Memory B cell (primary cell): ENCODE measurements around the gene FRS2.
A peak's percentile ranks its signal among the peaks of the same experiment; 100 is the strongest.

Experiments
- ATAC-seq: fragments of 150-1000 bp; cut with Tn5 transposase; 2 replicates; pipeline ENCODE4 v1.10.0; 2021; ENCODE audit warnings: low read depth, mild to moderate bottlenecking, moderate library complexity
- DNase-seq, 2 donors: peaks; one replicate each; pipeline ENCODE4 v3.0.0; 2022; ENCODE audit warnings: low spot score in 2 of 2
- H3K27ac Mint-ChIP-seq: one replicate; pipeline ENCODE4 v1.8.0; 2022; ENCODE audit warnings: mild to moderate bottlenecking, moderate library complexity, mixed read lengths
- H3K27me3 Mint-ChIP-seq: one replicate; pipeline ENCODE4 v1.8.0; 2022; ENCODE audit warnings: mixed read lengths
- H3K36me3 Mint-ChIP-seq: one replicate; pipeline ENCODE4 v1.8.0; 2022; ENCODE audit warnings: mild to moderate bottlenecking, mixed read lengths
- H3K4me1 Mint-ChIP-seq: one replicate; pipeline ENCODE4 v1.8.0; 2022; ENCODE audit warnings: mixed read lengths
- H3K4me3 Mint-ChIP-seq: one replicate; pipeline ENCODE4 v1.8.0; 2022; ENCODE audit warnings: mild to moderate bottlenecking, moderate library complexity, mixed read lengths
- H3K9me3 Mint-ChIP-seq: one replicate; pipeline ENCODE4 v1.8.0; 2022; ENCODE audit warnings: mixed read lengths

Gene FRS2

DNA sequence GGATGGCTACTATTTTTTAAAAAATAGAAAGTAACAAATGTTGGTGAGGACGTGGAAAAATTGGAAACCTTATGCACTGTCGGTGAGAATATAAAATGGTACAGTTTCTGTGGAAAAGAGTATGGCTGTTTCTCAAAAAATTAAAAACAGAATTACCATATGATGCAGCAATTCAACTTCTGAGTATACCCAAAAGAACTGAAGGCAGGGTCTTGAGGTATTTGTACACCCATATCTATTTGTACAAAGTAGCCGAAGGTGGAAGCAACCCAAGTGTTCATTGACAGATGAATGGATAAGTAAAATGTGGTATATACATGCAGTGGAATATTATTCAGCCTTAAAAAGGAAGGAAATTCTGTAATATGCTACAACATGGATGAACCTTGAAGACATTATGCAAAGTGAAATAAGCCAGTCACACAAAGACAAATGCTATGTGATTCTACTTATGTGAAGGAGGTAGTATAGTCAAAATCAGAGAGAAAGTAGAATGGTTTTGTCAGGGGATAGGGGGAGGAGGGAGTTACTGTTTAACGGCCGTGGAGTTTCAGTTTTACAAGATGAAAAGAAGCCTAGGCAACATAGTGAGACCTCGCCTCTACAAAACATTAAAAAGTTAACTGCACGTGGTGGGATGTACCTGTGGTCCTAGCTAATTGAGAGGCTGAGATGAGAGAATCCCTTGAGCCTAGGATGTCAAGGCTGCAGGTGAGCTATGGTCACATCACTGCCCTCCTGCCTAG, 76.7 kb downstream of the FRS2 start:
- Mint-ChIP-seq H3K4me1 (peaks cover 8% of the 10 kb centered on the region), H3K9me3 (peaks cover 5% of the 10 kb centered on the region), H3K27me3 (no peaks in the 10 kb centered on the region), H3K36me3 (peaks cover 17% of the 10 kb centered on the region), H3K27ac (no peak overlapping the region), H3K4me3 (no peak overlapping the region)
- no peak for ATAC-seq
- DNase-seq, result no peak

DNA sequence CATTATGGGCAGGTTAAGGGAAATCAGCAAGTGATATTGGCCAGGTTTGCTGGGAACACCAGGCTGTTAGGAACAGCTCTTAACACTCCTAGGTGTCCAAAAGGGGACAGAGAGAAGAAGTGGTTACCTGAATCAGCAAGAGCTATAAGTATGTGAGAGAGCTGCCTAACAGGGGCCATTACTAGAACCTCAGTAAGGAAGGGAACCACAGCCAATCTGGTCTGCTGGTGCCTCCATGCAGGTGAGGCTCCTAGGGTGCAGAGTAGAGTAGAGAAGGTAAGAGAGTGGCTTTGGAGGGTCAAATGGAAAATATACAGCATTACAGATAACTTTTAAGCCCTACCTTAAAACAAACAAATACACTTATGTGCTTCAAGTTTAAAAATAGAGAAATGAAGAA, 78.5 kb downstream of the FRS2 start:
- peaks cover 10% of the 10 kb centered on the region for H3K4me1 Mint-ChIP-seq
- no peak overlapping the region for H3K4me3 Mint-ChIP-seq
- no peaks in the 10 kb centered on the region for H3K27me3 Mint-ChIP-seq
- no peaks in the 10 kb centered on the region for H3K9me3 Mint-ChIP-seq
- ATAC-seq, result no peak
- DNase-seq, result no peak
- peak overlapping the region; percentile 43 for H3K27ac Mint-ChIP-seq
- H3K36me3 Mint-ChIP-seq, result peaks cover 12% of the 10 kb centered on the region

DNA sequence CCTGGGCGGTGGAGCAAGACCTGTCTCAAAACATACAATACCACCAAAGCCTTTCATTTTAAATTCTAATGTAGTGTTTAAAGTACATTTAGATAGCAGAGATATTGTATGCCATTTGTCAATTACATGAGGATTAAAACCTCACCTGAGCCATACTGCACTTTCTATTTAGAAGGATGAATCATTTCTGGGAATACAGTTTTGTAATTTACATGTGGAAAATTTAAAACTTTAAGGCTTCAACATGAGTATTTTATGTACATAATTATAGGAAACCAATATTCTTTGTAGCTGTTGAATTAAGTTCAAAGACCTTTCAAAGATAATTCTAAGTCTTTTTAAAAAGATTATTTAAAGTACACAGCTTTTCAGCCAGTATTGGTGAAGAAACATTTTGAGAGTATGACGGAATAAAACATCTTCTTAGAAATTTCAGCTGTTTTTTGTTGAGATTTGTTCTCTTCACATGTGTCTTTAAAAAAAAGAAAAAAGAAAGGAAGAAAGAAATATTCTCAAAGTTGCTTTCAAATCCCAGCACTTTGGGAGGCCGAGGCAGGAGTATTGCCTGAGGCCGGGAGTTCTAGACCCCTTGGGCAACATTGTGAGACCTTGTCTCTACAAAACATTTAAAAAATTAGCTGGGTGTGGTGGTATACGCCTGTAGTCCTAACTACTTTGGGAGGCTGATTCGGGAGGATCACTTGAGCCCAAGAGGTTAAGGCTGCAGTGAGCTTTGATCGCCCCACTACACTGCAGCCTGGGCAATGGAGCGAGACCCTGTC, 80.6 kb downstream of the FRS2 start:
- H3K27me3 Mint-ChIP-seq, result no peaks in the 10 kb centered on the region
- H3K27ac Mint-ChIP-seq, result no peak overlapping the region
- H3K4me3 Mint-ChIP-seq, result no peak overlapping the region
- no peak for DNase-seq
- H3K4me1 Mint-ChIP-seq, result peaks cover 10% of the 10 kb centered on the region
- peaks cover 8% of the 10 kb centered on the region for H3K36me3 Mint-ChIP-seq
- ATAC-seq, result no peak
- no peaks in the 10 kb centered on the region for H3K9me3 Mint-ChIP-seq

DNA sequence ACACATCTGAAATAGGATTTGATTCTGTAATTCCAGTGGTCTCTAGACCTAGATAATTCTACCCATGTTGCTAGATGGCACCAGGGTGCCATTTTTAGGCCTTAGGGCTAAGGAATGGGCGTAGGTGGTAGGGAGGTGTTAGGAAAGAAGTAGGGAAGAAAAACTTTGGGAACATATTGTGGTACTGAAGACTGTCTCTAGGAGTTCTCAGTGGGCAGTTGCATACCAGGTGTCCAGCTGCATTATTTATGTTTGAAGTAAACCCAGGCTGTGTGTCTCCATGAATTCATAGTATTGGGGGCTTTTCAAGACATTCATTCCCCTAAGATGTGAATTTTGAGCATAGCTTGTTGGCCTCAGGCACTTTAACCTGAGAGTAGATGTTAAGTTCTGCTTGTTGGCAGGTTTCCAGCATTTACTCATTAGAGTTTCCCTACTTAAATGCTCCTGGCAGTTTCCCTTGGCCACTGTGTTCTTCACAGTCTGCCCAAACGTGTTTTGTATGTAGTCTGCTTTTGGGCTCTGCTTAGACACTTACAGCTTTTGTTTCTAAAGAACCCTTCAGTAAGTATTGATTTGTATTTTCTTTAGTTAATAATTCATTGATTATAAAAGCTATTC, 83.5 kb downstream of the FRS2 start:
- H3K27me3 Mint-ChIP-seq, result no peaks in the 10 kb centered on the region
- no peak overlapping the region for H3K27ac Mint-ChIP-seq
- no peak for ATAC-seq
- H3K36me3 Mint-ChIP-seq, result peaks cover 3% of the 10 kb centered on the region
- no peaks in the 10 kb centered on the region for H3K9me3 Mint-ChIP-seq
- no peak for DNase-seq
- H3K4me3 Mint-ChIP-seq, result no peak overlapping the region
- peaks cover 7% of the 10 kb centered on the region for H3K4me1 Mint-ChIP-seq

DNA sequence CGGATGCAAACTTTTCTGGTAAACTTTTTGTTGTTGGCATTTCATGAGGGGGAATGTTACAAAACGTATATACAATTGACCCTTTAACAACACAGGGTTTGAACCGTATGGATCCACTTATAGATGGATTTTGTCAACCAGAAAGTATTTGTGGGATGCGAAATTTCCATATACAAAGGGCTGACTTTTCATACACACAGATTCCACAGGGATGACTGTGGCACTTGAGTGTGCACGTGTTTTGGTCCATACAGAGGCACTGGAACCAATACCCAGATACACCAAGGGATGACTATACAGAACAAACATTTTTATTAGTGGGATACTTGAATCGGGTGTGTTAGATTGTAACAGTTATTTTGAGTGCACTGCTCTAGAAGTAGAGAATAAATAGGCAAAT, 85.3 kb downstream of the FRS2 start:
- no peak for DNase-seq
- Mint-ChIP-seq H3K27ac (no peak overlapping the region), H3K9me3 (no peaks in the 10 kb centered on the region), H3K36me3 (no peaks in the 10 kb centered on the region), H3K27me3 (no peaks in the 10 kb centered on the region), H3K4me3 (no peak overlapping the region), H3K4me1 (peaks cover 4% of the 10 kb centered on the region)
- ATAC-seq, result no peak

DNA sequence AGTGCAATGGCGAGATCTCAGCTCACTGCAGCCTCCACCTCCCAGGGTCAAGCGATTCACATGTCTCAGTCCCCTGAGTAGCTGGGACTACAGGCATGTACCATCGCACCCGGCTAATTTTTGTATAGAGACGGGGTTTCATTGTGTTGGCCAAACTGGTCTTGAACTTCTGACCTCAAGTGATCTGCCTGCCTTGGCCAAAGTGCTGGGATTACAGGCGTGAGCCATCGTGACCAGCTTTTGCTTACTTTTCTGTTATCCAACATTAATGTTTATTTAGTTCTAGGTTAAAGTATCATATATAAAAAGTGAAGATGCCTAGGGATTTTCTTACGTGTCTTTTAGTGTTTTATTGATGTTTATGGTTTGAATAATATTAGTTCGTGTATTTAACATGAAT, 86.2 kb downstream of the FRS2 start:
- DNase-seq, result no peak
- no peak for ATAC-seq
- H3K9me3 Mint-ChIP-seq, result no peaks in the 10 kb centered on the region
- H3K27me3 Mint-ChIP-seq, result no peaks in the 10 kb centered on the region
- H3K36me3 Mint-ChIP-seq, result no peaks in the 10 kb centered on the region
- peaks cover 4% of the 10 kb centered on the region for H3K4me1 Mint-ChIP-seq
- H3K27ac Mint-ChIP-seq, result no peak overlapping the region
- H3K4me3 Mint-ChIP-seq, result no peak overlapping the region

DNA sequence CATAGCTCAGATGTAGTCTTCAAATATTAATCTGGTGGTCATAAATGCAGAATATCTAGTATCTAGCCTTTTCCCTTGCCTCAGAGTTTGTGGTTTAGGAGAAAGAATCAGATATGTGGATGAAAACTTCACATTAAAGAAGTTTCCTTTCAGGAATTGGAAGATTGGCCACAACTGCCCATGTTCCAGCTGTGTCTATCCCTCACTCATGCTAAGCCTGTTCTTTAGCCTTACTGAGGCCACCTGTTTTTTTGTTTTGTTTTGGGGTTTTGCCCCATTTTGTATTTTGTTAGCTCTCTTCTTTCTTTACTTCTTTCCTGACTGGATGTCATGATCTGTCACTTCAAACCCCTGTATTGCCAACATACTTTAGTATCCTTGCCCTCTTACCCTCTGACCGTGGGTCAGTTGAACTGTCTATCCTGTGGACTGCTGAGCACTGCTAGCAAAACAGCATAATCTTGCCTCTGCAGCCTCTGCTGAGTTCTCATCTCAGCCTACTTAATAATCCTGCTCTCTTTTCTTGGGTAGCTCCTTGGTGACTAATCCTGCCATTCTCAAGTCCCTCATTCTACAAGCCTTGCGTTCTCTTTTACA, 93.1 kb downstream of the FRS2 start:
- Mint-ChIP-seq H3K9me3 (no peaks in the 10 kb centered on the region), H3K4me1 (peaks cover 4% of the 10 kb centered on the region), H3K27me3 (no peaks in the 10 kb centered on the region), H3K27ac (no peak overlapping the region), H3K36me3 (peaks cover 1% of the 10 kb centered on the region), H3K4me3 (no peak overlapping the region)
- ATAC-seq, result no peak
- no peak for DNase-seq

DNA sequence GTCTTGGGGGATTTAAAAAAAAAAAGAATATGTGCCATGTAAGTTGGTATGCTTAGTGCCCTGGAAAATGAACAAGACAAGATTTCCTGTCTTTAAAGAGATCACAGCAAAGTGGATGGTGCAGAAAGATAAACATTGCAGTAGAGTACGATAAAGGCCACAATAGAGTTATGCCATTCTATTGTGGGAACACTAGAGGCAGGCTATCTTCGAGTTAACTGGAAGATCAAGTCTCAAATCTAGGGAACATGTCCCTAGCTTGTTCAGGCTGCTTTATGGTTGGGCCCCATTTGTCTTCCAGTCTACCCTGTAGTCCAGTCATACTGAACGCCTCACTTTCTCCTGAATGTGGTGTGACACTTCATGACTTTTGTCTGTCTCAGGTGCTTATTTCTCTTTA, 96.4 kb downstream of the FRS2 start:
- ATAC-seq, result no peak
- H3K27ac Mint-ChIP-seq, result peak overlapping the region; percentile 94

DNA sequence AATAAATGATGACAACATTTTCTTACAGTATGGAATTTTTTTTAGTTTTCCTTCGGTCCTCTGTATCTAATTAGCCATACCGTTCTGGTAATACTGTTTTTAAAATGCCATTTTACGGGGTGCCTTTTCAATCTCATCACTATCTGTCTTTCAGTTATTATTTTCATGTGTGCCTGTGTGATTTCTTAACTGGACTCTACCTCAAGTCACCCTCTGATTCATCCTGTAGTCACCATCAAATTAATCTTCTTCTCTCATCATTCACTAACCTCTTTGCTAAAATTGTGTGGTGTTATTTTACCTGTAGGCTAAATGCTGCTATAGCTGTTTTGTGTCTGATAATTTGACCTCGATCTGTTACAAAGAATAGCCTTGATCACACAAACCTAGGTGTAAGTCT, 99.0 kb downstream of the FRS2 start:
- H3K4me3 Mint-ChIP-seq, result no peak overlapping the region
- peaks cover 18% of the 10 kb centered on the region for H3K36me3 Mint-ChIP-seq
- H3K9me3 Mint-ChIP-seq, result no peaks in the 10 kb centered on the region
- H3K27ac Mint-ChIP-seq, result peak overlapping the region; percentile 94
- ATAC-seq, result no peak
- H3K4me1 Mint-ChIP-seq, result peaks cover 2% of the 10 kb centered on the region
- DNase-seq, result no peak
- H3K27me3 Mint-ChIP-seq, result no peaks in the 10 kb centered on the region

More for the DNA sequence above, 96.4 kb downstream of the FRS2 start:
- H3K4me3 Mint-ChIP-seq, result no peak overlapping the region
- H3K36me3 Mint-ChIP-seq, result peaks cover 7% of the 10 kb centered on the region
- no peak for DNase-seq
- H3K27me3 Mint-ChIP-seq, result no peaks in the 10 kb centered on the region
- peaks cover 4% of the 10 kb centered on the region for H3K4me1 Mint-ChIP-seq
- H3K9me3 Mint-ChIP-seq, result no peaks in the 10 kb centered on the region

DNA sequence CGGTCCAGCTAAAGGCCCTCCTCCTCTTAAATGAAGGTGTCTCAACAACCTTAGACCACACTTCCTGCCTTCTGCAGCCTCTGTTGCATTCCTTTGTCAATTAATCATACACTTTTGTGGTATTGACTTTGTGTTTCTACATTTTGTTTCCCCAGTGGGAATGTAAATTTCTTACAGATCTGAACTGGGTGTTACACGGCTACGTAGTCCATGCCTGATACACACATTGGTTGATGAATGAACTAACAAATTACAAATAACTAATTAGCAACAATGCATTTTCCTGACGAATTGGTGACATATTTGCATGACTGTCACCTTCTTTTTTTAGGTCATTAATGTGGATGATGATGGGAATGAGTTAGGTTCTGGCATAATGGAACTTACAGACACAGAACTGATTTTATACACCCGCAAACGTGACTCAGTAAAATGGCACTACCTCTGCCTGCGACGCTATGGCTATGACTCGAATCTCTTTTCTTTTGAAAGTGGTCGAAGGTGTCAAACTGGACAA, 99.9 kb downstream of the FRS2 start:
- ATAC-seq (no peak), DNase-seq (no peak)
- no peaks in the 10 kb centered on the region for H3K27me3 Mint-ChIP-seq
- H3K9me3 Mint-ChIP-seq, result no peaks in the 10 kb centered on the region
- peak overlapping the region; percentile 94 for H3K27ac Mint-ChIP-seq
- peaks cover 2% of the 10 kb centered on the region for H3K4me1 Mint-ChIP-seq
- H3K36me3 Mint-ChIP-seq, result peaks cover 21% of the 10 kb centered on the region
- no peak overlapping the region for H3K4me3 Mint-ChIP-seq

DNA sequence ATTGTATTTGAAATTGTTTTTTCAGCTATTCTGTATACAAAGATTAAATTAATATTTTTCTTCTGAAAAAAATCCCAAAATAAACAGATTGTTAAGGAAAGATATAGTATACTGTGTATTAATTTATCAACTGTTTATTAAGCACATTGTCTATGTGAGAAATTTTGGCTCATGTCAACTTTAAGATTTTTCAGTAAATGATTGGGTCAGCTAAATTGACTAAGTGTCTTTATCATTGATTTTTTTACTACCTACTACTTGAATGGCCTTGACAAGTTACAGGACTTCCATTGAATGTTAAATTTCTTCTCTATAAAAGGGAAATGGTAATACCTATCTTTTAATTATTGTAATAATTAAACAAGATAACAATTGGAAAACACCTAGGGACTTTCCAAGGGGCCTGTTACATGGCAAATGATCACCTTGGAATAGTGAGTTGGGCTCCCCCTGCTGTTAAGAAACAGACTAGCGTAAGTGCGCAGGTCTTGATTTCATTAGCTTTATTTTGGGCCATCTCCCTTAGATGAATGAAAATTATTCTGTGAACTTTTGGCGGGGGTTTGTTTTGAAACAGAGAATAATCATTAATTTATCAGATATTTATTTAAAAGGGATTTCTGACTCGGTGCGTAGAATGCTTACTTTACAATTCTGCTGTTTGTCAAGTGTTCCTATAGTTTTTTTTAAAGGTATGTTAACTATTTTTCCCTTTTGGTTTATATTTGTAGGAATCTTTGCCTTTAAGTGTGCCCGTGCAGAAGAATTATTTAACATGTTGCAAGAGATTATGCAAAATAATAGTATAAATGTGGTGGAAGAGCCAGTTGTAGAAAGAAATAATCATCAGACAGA, 100.6 kb downstream of the FRS2 start:
- DNase-seq (peak; percentile 51 to 70), ATAC-seq (peak; percentile 98)
- peak overlapping the region; percentile 94 for H3K27ac Mint-ChIP-seq
- H3K36me3 Mint-ChIP-seq, result peaks cover 24% of the 10 kb centered on the region
- no peak overlapping the region for H3K4me3 Mint-ChIP-seq
- no peaks in the 10 kb centered on the region for H3K27me3 Mint-ChIP-seq
- H3K4me1 Mint-ChIP-seq, result peaks cover 2% of the 10 kb centered on the region
- H3K9me3 Mint-ChIP-seq, result no peaks in the 10 kb centered on the region

DNA sequence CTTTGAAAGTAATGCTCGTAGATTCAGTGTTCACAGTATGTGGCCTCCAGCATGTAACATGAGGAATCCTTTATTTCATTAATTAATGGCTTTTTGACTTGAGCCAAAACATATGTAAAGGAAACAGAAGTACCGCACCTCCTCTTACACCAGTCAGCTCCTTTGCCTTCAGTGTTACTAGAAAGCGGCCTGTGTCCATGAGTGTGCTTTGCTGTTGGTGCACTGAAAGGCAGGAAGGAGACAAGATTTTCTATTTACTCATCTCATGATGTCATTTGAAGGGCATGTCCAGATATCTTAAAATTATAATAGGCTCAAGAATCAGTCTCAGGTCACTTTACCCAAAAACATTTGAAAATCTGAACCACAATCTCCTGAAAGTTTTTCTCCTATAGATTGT, 105.2 kb downstream of the FRS2 start:
- Mint-ChIP-seq H3K4me1 (peaks cover 4% of the 10 kb centered on the region), H3K4me3 (no peak overlapping the region), H3K27me3 (no peaks in the 10 kb centered on the region), H3K9me3 (no peaks in the 10 kb centered on the region), H3K27ac (no peak overlapping the region), H3K36me3 (peaks cover 20% of the 10 kb centered on the region)
- DNase-seq, result no peak
- ATAC-seq, result no peak

DNA sequence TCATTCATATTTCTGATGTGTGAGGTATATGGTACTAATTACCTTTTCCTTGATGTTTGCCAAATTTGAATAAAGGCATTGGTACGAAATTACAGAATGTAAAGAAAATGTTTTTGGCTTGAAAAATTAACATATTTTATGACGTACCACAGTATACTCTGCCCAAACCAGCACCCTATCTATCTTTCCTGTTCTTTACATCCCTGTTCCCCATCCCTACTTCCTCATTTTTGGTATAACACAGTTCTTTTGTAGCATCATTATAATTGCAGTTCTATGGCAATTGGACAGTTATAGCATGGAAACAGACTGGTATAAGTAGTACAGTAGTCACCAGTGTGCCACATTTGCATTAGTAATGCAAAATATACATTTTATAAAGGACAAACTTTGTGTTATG, 108.1 kb downstream of the FRS2 start:
- peaks cover 12% of the 10 kb centered on the region for H3K36me3 Mint-ChIP-seq
- H3K4me3 Mint-ChIP-seq, result no peak overlapping the region

More for the DNA sequence above, 108.1 kb downstream of the FRS2 start:
- DNase-seq (no peak), ATAC-seq (no peak)
- H3K4me1 Mint-ChIP-seq, result peaks cover 2% of the 10 kb centered on the region
- no peaks in the 10 kb centered on the region for H3K27me3 Mint-ChIP-seq
- H3K27ac Mint-ChIP-seq, result no peak overlapping the region
- no peaks in the 10 kb centered on the region for H3K9me3 Mint-ChIP-seq
